Endothelial cell of umbilical vein (primary cell): Measurements from ENCODE around the gene SZT2. TPM values are rescaled to one million over a fixed set of nuclear protein-coding genes. Genes with fewer than 3 reads are reported as not detected.
A peak's percentile ranks its signal among the peaks of the same experiment; 100 is the strongest.

ENCODE experiments used
- BruUV-seq: library from RNA; stranded (reverse); fragments of 400-500 nt; replicated peaks from 2 replicates; lab custom pipeline; 2021; lab: Mats Ljungman, UMichigan
- CTCF ChIA-PET: fragments of 300-600, 350-600 bp; sonication (Branson Sonifier 250); formaldehyde crosslinking; loops from one replicate; lab custom pipeline; 2021; ENCODE audit warnings: antibody characterized with exemption, inconsistent platforms; lab: Charles Lee
- POLR2A ChIA-PET: fragments of 300-600, 350-600 bp; sonication (Branson Sonifier 250); formaldehyde crosslinking; loops from one replicate; lab custom pipeline; 2021; ENCODE audit warnings: antibody characterized with exemption, inconsistent platforms; lab: Charles Lee
- DNase-seq: peaks from one replicate; pipeline ENCODE4 v3.0.0-alpha.2; 2011; ENCODE audit warnings: low read depth, low spot score
- FAIRE-seq: peaks from 2 replicates; lab custom pipeline; 2011; peaks lifted over from hg19 to GRCh38; lab: Jason Lieb, UNC
- H2AFZ ChIP-seq: 2 replicates; pipeline ENCODE4 v1.6.0; 2012; ENCODE audit warnings: low read depth, low read length, control low read depth, inconsistent platforms
- H3K27ac ChIP-seq: 2 replicates; pipeline ENCODE4 v1.5.1; 2011; ENCODE audit warnings: low read depth, mild to moderate bottlenecking, control low read depth, low read length, moderate library complexity; ENCODE audit not compliant: insufficient read depth
- H3K27me3 ChIP-seq, 2 experiments: 2 replicates each; pipeline versions ENCODE4 v1.6.0 to v1.6.1; 2011; ENCODE audit warnings: low read length in 2 of 2, mixed read lengths in 1 of 2; ENCODE audit not compliant: control insufficient read depth in 2 of 2, insufficient read depth in 2 of 2
- H3K36me3 ChIP-seq, 2 experiments: 2 replicates in 1 of 2; 3 replicates in 1 of 2; pipeline ENCODE4 v1.5.1; 2011; ENCODE audit warnings: low read length in 2 of 2, mild to moderate bottlenecking in 1 of 2, moderate library complexity in 1 of 2; ENCODE audit not compliant: control insufficient read depth in 2 of 2, insufficient read depth in 2 of 2; ENCODE audit errors: extremely low read depth in 1 of 2
- H3K4me1 ChIP-seq: 3 replicates; pipeline ENCODE4 v1.5.1; 2011; ENCODE audit warnings: mild to moderate bottlenecking, low read length; ENCODE audit not compliant: control insufficient read depth, insufficient read depth; ENCODE audit errors: extremely low read depth
- H3K4me2 ChIP-seq: 2 replicates; pipeline ENCODE4 v1.6.1; 2011; ENCODE audit warnings: low read length, control low read depth, mixed read lengths; ENCODE audit not compliant: insufficient read depth
- H3K4me3 ChIP-seq, 3 experiments: fragments of 200-600 bp in 1 of 3; sonication (generic), shearing (Covaris generic) in 1 of 3; replicated peaks in 1 of 3; 2 replicates each; pipeline ENCODE4 v1.5.1; 2011 to 2016; ENCODE audit warnings: control low read depth in 3 of 3, low read length in 3 of 3, mild to moderate bottlenecking in 2 of 3, inconsistent platforms in 1 of 3, low read depth in 1 of 3, moderate library complexity in 1 of 3; ENCODE audit not compliant: insufficient read depth in 1 of 3
- H3K79me2 ChIP-seq: 2 replicates; pipeline ENCODE4 v1.6.0; 2012; ENCODE audit warnings: low read length, inconsistent platforms; ENCODE audit not compliant: control insufficient read depth, insufficient read depth
- H3K9ac ChIP-seq: replicated peaks from 2 replicates; pipeline ENCODE3; 2011; ENCODE audit warnings: low read length, control low read depth; ENCODE audit not compliant: insufficient read depth; ENCODE audit errors: extremely low read depth
- H3K9me1 ChIP-seq: replicated peaks from 3 replicates; pipeline ENCODE4 v1.6.0; 2011; ENCODE audit warnings: mild to moderate bottlenecking, low read length; ENCODE audit not compliant: control insufficient read depth, insufficient read depth; ENCODE audit errors: extremely low read depth
- H3K9me3 ChIP-seq: replicated peaks from 2 replicates; pipeline ENCODE4 v1.5.1; 2012; ENCODE audit warnings: low read length, inconsistent platforms; ENCODE audit not compliant: control insufficient read depth, insufficient read depth
- H4K20me1 ChIP-seq: replicated peaks from 2 replicates; pipeline ENCODE3; 2011; ENCODE audit warnings: mild to moderate bottlenecking, low read length; ENCODE audit not compliant: control insufficient read depth, insufficient read depth; ENCODE audit errors: extremely low read depth
- EZH2 ChIP-seq: IDR thresholded peaks from 2 replicates; pipeline ENCODE4 v1.6.1; 2012; ENCODE audit warnings: borderline replicate concordance, low read depth, mild to moderate bottlenecking, moderate library complexity, low read length, inconsistent platforms; ENCODE audit not compliant: severe bottlenecking
- FOS ChIP-seq: IDR thresholded peaks from 2 replicates; pipeline ENCODE4 v1.6.1; 2011; ENCODE audit warnings: mild to moderate bottlenecking, low read length, moderate library complexity, borderline replicate concordance; ENCODE audit not compliant: insufficient read depth
- GATA2 ChIP-seq: IDR thresholded peaks from 2 replicates; pipeline ENCODE4 v1.7.0; 2011; ENCODE audit warnings: low read depth, mild to moderate bottlenecking, moderate library complexity, mixed read lengths, low read length; ENCODE audit not compliant: insufficient read length, insufficient read depth
- JUN ChIP-seq: IDR thresholded peaks from 2 replicates; pipeline ENCODE4 v1.6.1; 2011; ENCODE audit warnings: borderline replicate concordance, low read depth; ENCODE audit not compliant: insufficient read length, insufficient read depth
- MAX ChIP-seq: IDR thresholded peaks from 2 replicates; pipeline ENCODE4 v1.6.1; 2011; ENCODE audit not compliant: insufficient read depth, insufficient read length
- MYC ChIP-seq: IDR thresholded peaks from one replicate; pipeline ENCODE4 v1.6.1; 2011; ENCODE audit warnings: mild to moderate bottlenecking, low read depth, low read length
- POLR2A ChIP-seq: IDR thresholded peaks from 2 replicates; pipeline ENCODE4 v1.6.1; 2012; ENCODE audit warnings: low read depth, mild to moderate bottlenecking, control low read depth, low read length
- POLR2AphosphoS5 ChIP-seq: IDR thresholded peaks from 2 replicates; pipeline ENCODE4 v1.6.1; 2012; ENCODE audit warnings: low read depth, mild to moderate bottlenecking, control low read depth, low read length, moderate library complexity; ENCODE audit not compliant: insufficient read depth
- dilution Hi-C: fragments of 300-500 bp; cut with MboI; formaldehyde crosslinking; loops from one replicate; pipeline ENCODE4 v1.15.0; 2019; ENCODE audit warnings: low sequenced_read_pairs; ENCODE audit not compliant: extremely low pct_ligation_motif_present
- intact Hi-C: fragments of 100-400 bp; cut with micrococcal nuclease; formaldehyde crosslinking; loops from one replicate; pipeline ENCODE4 v1.10.0; 2022
- polyA plus RNA-seq, 4 experiments: library from polyadenylated mRNA; depleted of rRNA in 3 of 4; stranded (reverse) in 3 of 4; unstranded in 1 of 4; fragments of >200 nt; gene quantifications; 2 replicates each; pipeline versions ENCODE4 v1.2.1 to v1.2.3, GENCODE V29; 2011 to 2012; ENCODE audit warnings: missing spikeins in 1 of 4
- total RNA-seq: library from RNA; stranded (reverse); gene quantifications from 2 replicates; pipeline ENCODE4 v1.2.3, GENCODE V29; 2021
- TF ChIP-seq, protein P1 (sequence below), 2 donors: IDR thresholded peaks; 1 replicate in 1 of 2; 2 replicates in 1 of 2; pipeline ENCODE4 v1.5.1; 2011; ENCODE audit warnings: low read length in 2 of 2, mild to moderate bottlenecking in 2 of 2, moderate library complexity in 2 of 2, control low read depth in 1 of 2, inconsistent platforms in 1 of 2, low read depth in 1 of 2; ENCODE audit not compliant: insufficient read depth in 1 of 2; ENCODE audit errors: extremely low read depth in 1 of 2

SZT2 gene
- total and polyA plus RNA-seq, 2 donors (not counting 3 experiments of a cell fraction or from before 2014, with no cell fraction given), result 11.4 to 49.9 TPM

DNA sequence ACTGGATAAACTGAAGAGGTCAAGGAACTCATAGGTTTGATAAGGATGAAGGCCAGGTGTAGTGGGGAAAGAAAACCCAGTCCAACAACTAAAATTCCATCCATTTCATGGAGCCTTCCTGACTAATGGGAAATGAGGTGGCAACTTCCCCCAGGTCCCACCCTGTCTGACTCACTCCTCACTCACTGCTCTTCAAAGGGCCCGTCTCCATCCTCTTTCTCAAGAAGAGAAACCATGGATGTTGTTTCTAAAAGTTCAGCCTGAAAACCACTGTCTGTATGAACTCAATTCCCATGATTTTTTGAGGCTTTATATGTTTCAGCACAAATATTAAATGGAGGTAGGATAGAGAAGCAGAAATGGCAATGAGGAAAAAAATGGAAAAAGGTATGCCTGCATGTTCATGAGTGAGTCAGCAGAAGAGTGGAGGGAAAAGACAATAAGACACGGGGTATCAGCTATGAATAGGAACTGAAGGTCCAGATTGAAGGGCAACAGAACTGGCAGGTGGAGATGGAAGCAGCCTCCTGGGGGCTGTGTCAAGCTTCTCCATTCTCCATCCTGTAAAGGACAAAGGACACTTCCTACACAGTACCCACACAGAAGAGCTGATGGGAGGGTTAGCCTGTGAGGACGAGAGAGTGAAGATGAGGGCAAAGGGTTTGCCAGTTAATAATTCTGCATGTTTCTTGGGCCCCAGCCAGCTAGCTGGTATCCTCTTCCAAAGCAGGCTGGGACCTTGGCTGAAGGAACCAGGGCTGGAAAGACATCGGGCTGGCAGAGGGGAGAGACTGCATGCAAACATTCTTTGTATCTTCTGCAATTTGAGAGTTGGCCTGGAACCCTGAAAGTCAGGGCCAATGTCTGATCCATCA, 16.4 kb upstream of the SZT2 start:
- H3K4me1 ChIP-seq, result peaks cover 32% of the 10 kb centered on the region
- H4K20me1 ChIP-seq, result no peaks in the 10 kb centered on the region
- ChIA-PET POLR2A (no interaction called here), CTCF (interaction anchor here (0.8 to 2.2 kb wide), 3 partner anchors 11 to 141 kb away, joined by 3 to 6 read pairs (median 4); no protein-coding TSS in a partner anchor)
- H3K79me2 ChIP-seq, result peaks cover 13% of the 10 kb centered on the region
- H3K9me1 ChIP-seq, result no peaks in the 10 kb centered on the region
- no peak overlapping the region for H3K4me3 ChIP-seq
- no TSS peak for BruUV-seq
- peak overlapping the region; percentile 23 for H2AFZ ChIP-seq
- H3K27me3 ChIP-seq, result no peaks in the 10 kb centered on the region
- DNase-seq, result peak; percentile 80
- dilution Hi-C loops, result no loop called here
- peak overlapping the region; percentile 81 for H3K27ac ChIP-seq
- H3K4me2 ChIP-seq, result peak overlapping the region; percentile 4
- peak; percentile 98 for FAIRE-seq
- TF ChIP-seq JUN, result peak; percentile 76
- no peak for TF ChIP-seq EZH2
- TF ChIP-seq MAX, result no peak
- TF ChIP-seq POLR2AphosphoS5, result peak; percentile 61
- TF ChIP-seq POLR2A, result no peak
- peak; percentile 99 for TF ChIP-seq FOS
- TF ChIP-seq MYC, result no peak
- peak; percentile 9 for TF ChIP-seq GATA2
- TF ChIP-seq, protein P1, sequence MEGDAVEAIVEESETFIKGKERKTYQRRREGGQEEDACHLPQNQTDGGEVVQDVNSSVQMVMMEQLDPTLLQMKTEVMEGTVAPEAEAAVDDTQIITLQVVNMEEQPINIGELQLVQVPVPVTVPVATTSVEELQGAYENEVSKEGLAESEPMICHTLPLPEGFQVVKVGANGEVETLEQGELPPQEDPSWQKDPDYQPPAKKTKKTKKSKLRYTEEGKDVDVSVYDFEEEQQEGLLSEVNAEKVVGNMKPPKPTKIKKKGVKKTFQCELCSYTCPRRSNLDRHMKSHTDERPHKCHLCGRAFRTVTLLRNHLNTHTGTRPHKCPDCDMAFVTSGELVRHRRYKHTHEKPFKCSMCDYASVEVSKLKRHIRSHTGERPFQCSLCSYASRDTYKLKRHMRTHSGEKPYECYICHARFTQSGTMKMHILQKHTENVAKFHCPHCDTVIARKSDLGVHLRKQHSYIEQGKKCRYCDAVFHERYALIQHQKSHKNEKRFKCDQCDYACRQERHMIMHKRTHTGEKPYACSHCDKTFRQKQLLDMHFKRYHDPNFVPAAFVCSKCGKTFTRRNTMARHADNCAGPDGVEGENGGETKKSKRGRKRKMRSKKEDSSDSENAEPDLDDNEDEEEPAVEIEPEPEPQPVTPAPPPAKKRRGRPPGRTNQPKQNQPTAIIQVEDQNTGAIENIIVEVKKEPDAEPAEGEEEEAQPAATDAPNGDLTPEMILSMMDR (IDR thresholded peaks at IDR 0.05; ENCODE audit: extremely low read depth in 1 of 2, insufficient read depth in 1 of 2, low read depth in 1 of 2, low read length in 2 of 2), result no peak
- H3K36me3 ChIP-seq, result no peaks in the 10 kb centered on the region
- H3K9ac ChIP-seq, result peak overlapping the region; percentile 11
- no peaks in the 10 kb centered on the region for H3K9me3 ChIP-seq
- intact Hi-C loops, result loop anchor here (1.0 to 2.0 kb wide), 2 partner anchors 16 to 73 kb away; partner anchors contain the start of genes MED8, SZT2 and TIE1
